Astrocyte of the spinal cord (primary cell): ENCODE results near the gene WNT3A.

Experiments
- DNase-seq: peaks from one replicate; pipeline ENCODE4 v3.0.0; 2011; ENCODE audit warnings: low read depth, low spot score
- H3K4me3 ChIP-seq: 2 replicates; pipeline ENCODE4 v1.5.1; 2011; ENCODE audit warnings: low read depth, mild to moderate bottlenecking, low read length, moderate library complexity
- CTCF ChIP-seq: IDR thresholded peaks from 2 replicates; pipeline ENCODE4 v1.5.1; 2012; ENCODE audit warnings: low read depth, mild to moderate bottlenecking, low read length, inconsistent platforms
- in situ Hi-C: cut with HindIII; loops from 2 replicates; pipeline ENCODE4 v1.10.0; 2017; ENCODE audit warnings: low sequenced_read_pairs

The WNT3A gene

DNA sequence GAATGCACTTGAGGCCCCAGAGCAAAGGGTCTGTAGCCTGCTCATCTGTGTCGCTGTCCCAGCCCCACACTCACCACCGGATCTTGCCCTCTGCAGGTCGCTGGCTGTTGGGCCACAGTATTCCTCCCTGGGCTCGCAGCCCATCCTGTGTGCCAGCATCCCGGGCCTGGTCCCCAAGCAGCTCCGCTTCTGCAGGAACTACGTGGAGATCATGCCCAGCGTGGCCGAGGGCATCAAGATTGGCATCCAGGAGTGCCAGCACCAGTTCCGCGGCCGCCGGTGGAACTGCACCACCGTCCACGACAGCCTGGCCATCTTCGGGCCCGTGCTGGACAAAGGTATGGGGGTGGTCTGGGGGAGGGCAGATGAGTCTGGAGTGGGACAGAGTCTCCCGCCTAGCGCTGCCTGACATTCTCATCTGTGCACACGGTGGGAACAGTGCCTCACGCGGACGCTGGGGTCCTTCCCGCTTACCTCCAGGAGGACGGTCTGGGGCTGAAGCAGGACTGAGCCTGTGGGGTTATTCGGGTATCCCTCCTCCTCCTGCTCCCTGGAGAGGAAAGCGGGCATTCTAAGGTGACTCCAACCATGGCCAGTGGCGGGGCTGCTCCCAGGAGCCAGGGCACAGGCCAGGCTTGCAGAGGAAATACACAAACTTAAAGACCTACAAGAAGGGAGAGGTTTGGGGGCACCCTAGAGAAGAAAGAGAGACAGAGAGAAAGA, 15.9 kb downstream of the WNT3A start:
- DNase-seq, result no peak
- TF ChIP-seq CTCF, result no peak
- no peak overlapping the region for H3K4me3 ChIP-seq
- in situ Hi-C loops, result no loop called here

DNA sequence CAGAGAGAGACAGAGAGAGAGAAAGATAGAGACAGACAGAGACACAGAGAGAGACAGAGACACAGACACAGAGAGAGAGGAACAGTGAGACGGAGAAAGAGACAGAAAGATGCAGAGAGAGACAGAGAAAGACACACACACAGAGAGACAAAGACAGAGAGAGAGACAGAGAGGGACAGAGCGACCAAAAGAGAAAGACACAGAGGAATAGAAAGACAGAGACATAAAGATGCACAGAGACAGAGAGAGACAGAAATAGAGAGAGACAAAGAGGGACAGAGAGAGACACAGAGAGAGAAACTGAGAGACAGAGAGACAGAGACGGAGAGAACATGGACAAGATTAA, 16.5 kb downstream of the WNT3A start:
- in situ Hi-C loops, result no loop called here

DNA sequence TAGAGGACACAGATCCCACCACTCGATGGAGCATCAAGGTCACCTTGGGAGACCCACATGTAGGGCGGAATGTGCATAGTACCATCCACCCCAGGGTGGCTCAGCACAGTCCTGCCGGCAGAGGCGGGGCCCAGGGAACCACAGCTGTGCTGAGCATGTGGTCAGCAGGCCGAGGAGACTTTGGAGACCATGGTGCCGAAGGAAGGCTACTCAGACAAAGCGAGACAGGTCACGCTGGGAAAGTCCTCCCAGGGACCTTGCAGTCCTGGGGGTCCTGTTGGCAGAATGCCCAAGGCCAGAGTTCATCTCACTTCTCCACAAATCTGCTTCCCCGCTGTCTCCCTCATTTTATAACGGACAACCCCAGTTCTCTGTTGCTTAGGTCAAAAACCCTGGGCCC, 22.5 kb downstream of the WNT3A start:
- in situ Hi-C loops, result no loop called here
- no peak overlapping the region for H3K4me3 ChIP-seq
- no peak for DNase-seq

More for the DNA sequence above, 16.5 kb downstream of the WNT3A start:
- no peak for TF ChIP-seq CTCF
- no peak for DNase-seq
- no peak overlapping the region for H3K4me3 ChIP-seq

GRCh38 chr1:228030451-228031201, 23.8 kb downstream of the WNT3A start:
- in situ Hi-C loops, result no loop called here
- no peak for TF ChIP-seq CTCF
- DNase-seq, result no peak
- H3K4me3 ChIP-seq, result no peak overlapping the region

More for the DNA sequence above, 22.5 kb downstream of the WNT3A start:
- TF ChIP-seq CTCF, result no peak

DNA sequence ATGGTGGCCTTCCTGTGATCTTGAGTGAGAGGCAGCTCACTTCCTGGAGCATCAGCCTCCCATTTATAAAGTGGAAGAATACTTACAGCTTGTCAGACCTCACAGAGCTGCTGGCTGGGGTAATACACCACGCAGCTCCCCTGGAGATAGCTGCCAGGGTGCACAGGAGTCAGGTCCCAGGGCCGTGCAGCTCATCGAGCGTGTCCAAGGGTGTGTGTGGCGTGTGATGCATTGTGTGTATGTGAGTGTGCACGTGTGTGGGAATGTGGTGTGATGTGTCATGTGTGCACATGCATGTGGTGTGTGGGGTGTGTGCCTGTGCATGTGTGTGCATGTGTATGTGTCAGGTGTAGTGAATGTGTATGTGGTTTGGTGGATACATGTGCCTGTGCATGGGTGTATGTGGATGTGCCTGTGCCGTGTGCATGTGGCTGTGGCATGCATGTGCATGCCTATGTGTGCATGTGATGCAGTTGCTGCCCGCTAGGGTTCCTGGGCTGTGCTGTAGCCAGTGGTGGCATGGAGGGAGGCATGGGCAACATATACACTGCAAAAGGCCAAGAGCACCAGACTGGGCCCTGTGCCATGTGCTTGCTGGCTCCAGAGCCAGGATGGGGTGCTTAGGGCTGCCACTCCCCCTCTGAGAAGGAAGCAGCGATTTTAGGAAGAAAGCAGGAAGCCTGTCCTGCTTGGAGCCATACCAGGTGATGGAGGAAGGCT, 24.6 kb downstream of the WNT3A start:
- H3K4me3 ChIP-seq, result no peak overlapping the region
- no peak for TF ChIP-seq CTCF
- DNase-seq, result no peak
- in situ Hi-C loops, result no loop called here

- no peak overlapping the region for H3K4me3 ChIP-seq
- in situ Hi-C loops, result no loop called here
- no peak for TF ChIP-seq CTCF
- no peak for DNase-seq
These were observed 25.2 kb downstream of the WNT3A start for GRCh38 chr1:228032041-228032440.
